Stimulated activated CD4-positive, alpha-beta T cell treated with anti-CD3 and anti-CD28 coated beads, Interleukin-4, amount 100 ng/mL, for 1 hour (primary cell): ENCODE results near the gene DPRX.
"Not testable (repeated sequence)": the region's sequence is repeated elsewhere in the genome, so short reads cannot be mapped to it uniquely, and the experiment has no call there.

ENCODE experiments used
- DNase-seq: peaks from one replicate; pipeline ENCODE4 v3.0.0-alpha.2; 2020

The DPRX gene

GRCh38 chr19:53647350-53647749, 15.6 kb downstream of the DPRX start:
- DNase-seq: no peak

DNA sequence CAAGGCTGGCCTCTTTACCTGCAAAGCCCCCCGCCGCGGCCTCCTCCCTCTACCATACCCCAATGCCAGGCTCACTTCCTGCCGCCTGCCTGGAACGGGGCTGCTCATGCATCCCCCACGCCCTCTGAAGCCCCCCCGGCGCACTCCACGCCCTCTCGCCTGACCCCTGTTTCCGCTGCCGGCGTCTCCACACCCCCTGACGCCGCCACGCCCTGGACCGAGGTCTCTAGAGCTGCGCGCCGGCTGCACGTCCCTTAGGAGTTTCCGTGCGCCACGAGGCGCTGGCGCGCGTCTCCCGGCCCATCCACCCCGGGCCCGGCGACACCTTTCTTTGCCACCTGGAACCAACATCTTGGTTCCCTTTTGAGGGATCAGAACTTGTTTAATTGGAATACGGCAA, 16.0 kb downstream of the DPRX start:
- DNase-seq: no peak

- DNase-seq: no peak
Observed at GRCh38 chr19:53649746-53650593, 18.2 kb downstream of the DPRX start.

DNA sequence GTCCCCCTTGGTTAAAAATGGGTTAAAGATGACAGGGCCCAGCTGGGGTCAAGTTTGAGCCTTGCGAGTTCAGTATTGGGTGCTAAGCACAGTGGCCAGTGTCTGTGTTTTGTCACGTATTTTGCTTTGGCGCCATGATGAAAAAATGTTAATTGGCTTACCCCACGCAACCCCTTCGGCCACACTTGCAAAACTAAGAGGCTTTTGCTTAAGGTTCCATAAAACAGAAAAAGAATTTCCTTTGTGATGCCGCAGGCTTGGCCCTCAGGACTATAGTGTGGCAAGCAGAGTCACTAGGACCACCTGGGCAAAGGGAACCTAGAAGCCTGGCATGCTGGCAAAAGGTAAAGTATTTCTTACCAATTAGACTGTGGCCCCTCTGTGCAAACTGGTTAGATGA, 20.7 kb downstream of the DPRX start:
- DNase-seq: no peak

- DNase-seq: no peak
Observed at GRCh38 chr19:53655042-53655665, 23.4 kb downstream of the DPRX start.

DNA sequence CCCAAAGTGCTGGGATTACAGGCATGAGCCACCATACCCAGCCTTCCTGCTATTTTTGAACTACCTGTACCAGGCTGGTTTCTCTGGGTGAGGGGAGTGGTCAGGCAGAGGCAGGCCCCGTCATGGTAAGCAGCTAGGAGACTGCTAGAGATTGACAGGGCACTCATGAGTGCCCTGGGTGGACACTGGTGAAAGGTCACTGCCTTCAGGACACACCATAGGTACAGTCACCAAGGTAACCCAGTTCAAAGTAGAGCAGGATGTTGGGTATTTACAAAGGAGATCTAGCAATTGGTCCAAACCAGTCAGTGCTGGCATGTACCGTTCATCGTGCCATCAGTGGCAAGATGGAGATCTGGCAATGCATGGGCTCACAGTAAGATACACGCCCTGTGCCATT, 25.5 kb downstream of the DPRX start:
- no peak for DNase-seq

- no peak for DNase-seq
Observed at GRCh38 chr19:53657778-53658177, 26.0 kb downstream of the DPRX start.

DNA sequence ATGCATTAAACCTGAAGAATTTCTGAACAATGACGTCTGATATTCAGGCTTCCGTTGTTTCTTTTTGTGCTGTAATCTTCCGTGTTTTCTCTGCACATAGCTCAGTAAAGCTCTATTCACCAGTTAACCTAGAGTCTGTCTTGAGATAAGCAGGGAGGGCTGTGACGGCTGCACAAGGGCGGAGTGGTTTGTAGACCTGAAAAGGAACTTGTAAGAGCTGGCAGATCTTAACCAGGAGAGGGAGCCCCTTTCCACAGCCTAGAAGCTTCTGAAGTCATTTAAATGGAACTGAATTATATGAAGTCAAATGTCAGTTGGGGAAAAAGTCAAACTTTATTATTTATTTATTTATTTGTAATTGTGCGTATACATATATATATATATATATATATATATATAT, 27.5 kb downstream of the DPRX start:
- DNase-seq: no peak

GRCh38 chr19:53660584-53660983, 28.8 kb downstream of the DPRX start:
- no peak for DNase-seq

GRCh38 chr19:53662209-53662608, 30.4 kb downstream of the DPRX start:
- no peak for DNase-seq

GRCh38 chr19:53664152-53664551, 32.4 kb downstream of the DPRX start:
- no peak for DNase-seq

- DNase-seq: no peak
Observed at GRCh38 chr19:53664760-53665159, 33.0 kb downstream of the DPRX start.

DNA sequence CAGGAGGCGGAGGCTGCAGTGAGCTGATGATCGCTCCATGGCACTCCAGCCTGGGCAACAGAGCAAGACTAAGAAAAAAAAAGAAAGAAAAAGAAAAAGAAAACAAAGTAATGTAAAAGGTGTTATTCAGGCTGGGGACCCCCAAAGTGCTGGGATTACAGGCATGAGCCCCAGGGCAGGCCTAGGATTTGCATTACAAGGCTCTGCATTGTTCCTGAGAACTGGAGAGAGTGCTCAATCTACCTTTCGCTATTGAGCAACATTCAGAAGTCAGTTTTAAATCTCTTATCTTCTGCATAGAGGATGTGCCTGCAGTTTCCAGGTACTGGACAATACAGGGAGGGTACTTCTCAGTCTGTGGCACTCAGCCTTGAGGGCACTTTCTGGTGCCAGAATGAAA, 34.5 kb downstream of the DPRX start:
- DNase-seq: not testable (repeated sequence)

- DNase-seq: not testable (repeated sequence)
Observed at GRCh38 chr19:53668804-53669203, 37.0 kb downstream of the DPRX start.

DNA sequence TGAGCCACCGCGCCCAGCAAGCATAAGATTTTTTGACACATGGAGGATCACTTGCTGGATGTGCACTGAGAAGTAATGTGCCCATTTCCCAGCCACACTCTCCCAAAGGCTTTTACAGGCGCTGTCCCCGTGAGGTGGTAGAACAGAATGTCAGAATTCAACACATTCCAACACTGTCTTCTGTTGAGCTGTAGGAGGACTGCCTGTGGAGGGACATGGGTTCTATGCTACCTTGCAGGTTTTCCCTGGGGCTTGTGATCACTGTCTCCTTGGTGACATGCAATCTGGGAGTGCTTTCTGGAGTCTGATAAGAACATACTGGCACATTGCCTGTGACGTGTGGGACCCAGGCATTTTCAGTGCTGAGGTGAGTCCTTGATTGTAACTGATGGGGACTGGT, 38.5 kb downstream of the DPRX start:
- no peak for DNase-seq

DNA sequence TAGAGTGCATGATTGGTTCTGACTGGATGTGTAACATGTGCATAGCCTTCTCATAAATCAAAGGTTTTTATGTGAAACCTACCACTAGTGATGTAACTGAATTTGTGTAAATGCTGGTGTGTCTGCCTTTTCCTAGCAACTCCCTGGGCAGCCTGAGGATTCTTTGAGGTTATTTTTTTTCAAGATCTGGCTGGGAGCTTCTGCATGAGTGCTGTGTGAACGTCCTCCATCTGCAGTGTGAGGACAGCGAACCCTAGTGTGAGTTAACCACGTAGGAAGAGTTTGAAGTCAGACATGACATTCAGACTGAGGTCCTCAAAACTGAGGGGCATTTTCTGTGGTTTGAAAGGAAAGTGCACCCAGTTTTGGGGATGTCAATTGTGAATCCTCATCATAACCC, 39.9 kb downstream of the DPRX start:
- no peak for DNase-seq
